ENCODE measurements around the gene GPR65.

DNA sequence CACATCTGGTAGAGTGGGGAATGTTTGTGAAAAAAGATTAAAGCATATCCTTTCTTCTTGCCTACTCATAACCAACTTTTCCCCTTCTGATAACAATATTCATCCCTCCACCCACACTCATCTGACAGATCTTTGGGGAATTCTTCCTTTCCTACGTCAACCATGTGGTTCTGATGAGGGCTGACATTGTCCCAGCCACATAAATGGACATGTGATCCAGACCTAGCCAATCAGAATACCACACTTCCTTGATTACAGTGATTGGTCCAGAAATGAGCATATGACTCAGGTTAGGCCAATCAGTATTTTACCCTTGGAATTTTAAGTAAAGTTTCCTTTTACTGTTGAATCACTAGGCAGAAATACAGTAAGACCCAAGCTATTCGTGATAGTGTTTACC, 58.9 kb downstream of the GPR65 start:
- TF ChIP-seq, protein P1, sequence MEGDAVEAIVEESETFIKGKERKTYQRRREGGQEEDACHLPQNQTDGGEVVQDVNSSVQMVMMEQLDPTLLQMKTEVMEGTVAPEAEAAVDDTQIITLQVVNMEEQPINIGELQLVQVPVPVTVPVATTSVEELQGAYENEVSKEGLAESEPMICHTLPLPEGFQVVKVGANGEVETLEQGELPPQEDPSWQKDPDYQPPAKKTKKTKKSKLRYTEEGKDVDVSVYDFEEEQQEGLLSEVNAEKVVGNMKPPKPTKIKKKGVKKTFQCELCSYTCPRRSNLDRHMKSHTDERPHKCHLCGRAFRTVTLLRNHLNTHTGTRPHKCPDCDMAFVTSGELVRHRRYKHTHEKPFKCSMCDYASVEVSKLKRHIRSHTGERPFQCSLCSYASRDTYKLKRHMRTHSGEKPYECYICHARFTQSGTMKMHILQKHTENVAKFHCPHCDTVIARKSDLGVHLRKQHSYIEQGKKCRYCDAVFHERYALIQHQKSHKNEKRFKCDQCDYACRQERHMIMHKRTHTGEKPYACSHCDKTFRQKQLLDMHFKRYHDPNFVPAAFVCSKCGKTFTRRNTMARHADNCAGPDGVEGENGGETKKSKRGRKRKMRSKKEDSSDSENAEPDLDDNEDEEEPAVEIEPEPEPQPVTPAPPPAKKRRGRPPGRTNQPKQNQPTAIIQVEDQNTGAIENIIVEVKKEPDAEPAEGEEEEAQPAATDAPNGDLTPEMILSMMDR (IDR thresholded peaks at IDR 0.05 in 4 of 5, conservative IDR thresholded peaks at IDR 0.05 in 1 of 5), result no peak
- TF ChIP-seq POLR2A (IDR thresholded peaks at IDR 0.05), result no peak
